ENCODE measurements around the gene GREB1L.

DNA sequence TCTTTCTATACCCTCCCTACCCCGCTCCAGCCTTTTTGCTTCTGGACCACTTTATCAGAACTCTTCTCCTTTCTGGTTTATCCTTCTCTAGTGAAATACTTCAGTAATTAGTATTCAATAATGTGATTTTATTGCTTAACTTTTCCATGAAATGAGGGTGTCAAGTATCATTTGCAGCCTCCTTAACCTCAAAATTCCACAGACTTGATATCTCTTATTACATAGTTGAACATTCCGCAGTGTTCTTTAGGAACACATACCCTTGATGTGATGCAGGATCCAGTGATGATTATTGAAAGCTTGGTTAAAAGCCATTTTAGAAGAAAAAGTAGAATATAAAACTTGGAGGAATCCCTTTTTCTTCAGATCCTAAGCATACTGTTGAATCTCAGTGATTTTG is 94.8 kb downstream of the GREB1L start:
- TF ChIP-seq POLR2AphosphoS5 (IDR thresholded peaks at IDR 0.05): no peak
- TF ChIP-seq, protein P1, sequence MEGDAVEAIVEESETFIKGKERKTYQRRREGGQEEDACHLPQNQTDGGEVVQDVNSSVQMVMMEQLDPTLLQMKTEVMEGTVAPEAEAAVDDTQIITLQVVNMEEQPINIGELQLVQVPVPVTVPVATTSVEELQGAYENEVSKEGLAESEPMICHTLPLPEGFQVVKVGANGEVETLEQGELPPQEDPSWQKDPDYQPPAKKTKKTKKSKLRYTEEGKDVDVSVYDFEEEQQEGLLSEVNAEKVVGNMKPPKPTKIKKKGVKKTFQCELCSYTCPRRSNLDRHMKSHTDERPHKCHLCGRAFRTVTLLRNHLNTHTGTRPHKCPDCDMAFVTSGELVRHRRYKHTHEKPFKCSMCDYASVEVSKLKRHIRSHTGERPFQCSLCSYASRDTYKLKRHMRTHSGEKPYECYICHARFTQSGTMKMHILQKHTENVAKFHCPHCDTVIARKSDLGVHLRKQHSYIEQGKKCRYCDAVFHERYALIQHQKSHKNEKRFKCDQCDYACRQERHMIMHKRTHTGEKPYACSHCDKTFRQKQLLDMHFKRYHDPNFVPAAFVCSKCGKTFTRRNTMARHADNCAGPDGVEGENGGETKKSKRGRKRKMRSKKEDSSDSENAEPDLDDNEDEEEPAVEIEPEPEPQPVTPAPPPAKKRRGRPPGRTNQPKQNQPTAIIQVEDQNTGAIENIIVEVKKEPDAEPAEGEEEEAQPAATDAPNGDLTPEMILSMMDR (IDR thresholded peaks at IDR 0.05): no peak

Data from esophagus muscularis mucosa (tissue), 3 donors.